Urothelium cell line (cell line): ENCODE data around the gene SUGCT.

Experiments
- DNase-seq: peaks from one replicate; pipeline ENCODE4 v3.0.0; 2011; ENCODE audit warnings: low spot score, mixed read lengths
- FAIRE-seq: peaks from 2 replicates; lab custom pipeline; 2011; peaks lifted over from hg19 to GRCh38; lab: Jason Lieb, UNC

SUGCT gene

DNA sequence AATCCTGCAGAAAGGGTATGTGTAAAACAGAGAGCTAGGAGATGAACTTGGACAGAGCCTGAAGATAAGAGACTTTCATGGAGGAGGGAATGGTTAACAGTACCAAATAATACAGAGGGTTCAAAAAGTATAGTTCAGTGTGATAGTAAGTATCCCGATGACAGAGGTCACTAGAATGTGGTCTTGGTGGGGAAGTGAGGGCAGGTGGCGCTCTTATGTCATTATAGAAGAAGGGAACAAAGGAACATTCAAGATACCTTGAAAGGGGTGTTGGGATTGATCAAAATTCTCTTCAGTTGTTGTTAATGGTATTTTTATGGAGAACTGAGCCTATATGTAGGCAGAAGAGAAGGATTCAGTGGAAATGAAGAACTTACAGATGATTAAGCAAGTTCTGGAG is 312.5 kb downstream of the SUGCT start:
- FAIRE-seq (no peak), DNase-seq (no peak)

DNA sequence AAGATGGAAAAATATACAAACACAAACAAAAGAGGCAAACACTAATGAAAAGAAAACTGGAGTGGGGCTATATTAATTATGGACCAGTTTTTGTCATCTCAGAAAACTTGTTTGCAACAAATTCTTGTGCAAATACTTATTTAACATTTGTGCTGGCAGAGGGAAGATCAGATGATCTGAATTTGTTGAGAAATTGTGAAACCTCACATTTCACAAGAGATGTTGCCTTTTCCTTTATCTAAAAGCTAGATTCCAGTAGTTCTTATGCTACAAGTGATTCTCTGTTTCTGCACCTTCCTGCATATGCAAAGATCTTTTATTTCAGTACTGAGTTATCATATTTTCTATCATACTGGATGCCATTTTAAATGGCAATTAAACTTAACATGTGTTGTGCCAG is 320.7 kb downstream of the SUGCT start:
- DNase-seq (no peak), FAIRE-seq (no peak)

DNA sequence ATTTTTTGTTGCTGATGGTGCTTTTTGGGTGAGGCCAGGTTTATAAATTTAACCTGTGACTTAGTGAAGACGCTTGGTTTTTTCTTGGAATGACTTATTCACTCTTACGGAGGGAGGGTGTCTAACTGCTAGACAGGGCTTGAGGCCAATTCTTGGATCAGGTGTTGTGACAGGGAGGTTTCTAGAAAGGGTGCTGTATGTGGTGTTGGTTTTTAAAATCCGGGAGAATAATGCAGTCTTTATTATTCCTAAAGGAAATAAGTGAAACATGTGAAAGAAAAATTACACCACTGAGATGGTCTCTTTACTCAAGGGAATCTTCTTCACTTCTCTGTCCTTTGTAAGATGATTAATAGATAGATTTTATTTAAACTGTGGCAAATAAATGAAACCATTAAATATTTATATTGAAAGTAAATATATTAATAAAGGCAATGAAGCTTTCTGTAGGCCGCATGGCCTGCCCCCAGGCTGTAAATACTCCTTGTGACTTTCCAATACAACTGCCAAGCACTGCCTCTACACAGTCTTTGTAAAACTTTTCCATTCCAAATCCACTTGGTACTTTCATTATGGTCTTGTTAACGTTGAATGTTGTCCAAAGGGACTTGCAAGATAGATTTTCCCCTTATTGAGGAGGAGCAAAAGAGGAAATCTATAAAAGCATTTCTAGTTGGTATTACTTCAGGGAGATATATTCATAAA is 323.1 kb downstream of the SUGCT start:
- DNase-seq (no peak), FAIRE-seq (no peak)

DNA sequence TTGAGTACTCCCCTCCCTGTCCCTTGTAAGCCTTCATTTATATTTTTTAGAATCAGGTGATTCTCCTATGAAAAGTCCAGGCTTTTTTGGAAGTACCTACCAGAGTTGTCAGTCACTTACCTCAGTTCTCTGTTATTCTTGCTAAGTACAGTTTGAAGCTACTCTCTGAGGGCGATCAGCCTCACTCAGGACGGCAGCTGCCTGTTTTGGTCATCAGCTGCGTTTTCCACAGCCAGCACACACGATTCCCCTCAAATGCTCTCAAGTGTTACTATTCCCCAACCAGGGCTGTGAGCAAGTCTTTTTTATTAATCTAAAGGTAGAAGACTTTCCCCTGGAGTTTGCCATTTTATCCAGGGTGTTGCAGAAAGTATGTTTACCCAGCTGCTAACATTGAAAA is 328.6 kb downstream of the SUGCT start:
- FAIRE-seq (no peak), DNase-seq (no peak)

DNA sequence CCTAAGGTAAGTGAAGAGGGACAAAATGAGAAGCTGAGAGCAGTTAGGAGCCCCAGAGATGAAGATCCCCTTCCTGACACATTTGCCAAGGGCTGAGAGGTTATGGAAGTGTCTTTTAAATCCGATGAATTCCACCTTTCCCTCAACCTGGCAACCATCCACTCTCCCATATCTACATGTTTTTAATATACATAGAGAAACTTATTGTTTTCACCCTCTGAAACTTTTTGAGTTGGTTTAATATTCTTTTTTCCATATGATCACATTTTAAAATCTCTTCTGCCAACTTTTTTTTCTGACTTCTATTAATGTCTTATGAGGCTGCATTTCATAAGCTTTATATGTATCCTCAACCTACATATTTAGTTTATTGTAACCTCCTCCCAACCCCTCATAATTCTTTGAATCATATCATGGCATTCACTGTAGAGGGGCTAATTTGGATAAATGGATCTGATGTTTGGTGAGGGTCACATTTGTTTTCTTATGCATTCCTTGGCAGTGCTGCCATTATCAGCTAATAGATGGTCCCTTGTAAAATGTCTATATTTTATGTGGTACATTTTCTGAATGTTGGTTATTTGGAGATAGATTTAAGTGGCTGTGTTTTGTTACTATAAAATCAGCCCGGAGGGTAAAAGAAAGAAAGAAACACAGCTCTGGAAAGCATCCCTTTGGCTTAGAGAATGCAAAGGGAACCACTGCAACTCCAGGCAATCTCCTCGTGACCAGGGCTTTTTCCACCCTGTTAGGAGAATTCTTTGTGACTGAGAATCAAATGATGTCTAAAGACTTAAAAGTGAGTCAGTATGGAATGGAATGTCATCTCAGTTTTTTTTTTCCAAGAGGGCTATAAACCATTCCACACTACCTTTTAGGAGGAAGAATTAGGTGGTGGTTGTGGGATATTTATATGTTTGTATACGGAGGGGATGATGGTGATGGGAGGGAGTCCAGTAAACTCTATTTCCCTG is 334.4 kb downstream of the SUGCT start:
- peak; percentile 49 for DNase-seq
- no peak for FAIRE-seq

DNA sequence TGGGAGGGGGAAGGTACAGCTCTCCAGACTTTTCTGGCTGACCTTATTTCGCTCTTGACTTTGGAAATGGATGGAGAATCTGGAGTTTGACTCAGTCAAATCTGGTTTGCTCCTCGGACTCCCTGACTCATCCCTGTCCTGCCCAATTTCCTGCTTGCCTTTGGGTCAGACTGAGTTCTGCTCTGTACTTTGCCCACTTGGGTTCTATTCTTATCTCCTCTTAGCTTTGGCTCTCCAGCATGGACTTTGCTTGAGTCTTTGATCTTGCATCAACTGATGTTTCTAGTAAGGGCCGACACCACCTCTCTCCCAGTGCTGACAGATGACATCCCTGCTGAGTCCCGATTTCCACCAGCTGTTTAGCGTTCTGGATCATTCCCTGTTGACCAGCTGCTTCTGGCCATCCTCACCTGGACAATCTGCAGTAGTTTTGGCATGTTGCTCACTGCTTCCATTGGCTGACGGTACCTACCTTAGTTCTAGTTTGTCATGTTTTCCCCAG is 335.3 kb downstream of the SUGCT start:
- peak; percentile 20 for FAIRE-seq
- peak; percentile 18 for DNase-seq

DNA sequence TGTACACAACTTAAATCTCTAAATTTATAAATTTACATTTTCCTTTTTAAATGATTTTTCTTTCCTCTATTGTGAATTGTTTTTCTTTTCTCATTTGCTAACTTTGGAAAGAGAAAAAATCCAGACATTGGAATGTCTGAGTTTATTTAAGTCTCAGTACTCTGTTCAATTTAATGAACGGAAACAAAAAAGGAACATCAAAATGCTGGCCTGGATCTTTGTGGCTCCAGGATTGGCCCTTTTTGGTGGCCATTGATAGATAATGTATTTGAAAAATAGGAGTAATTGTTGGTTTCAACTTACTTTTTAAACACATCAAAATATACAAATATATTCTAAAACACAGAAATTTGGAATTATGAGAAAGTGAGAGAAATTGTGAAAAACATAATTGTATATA is 336.0 kb downstream of the SUGCT start:
- DNase-seq (no peak), FAIRE-seq (no peak)

DNA sequence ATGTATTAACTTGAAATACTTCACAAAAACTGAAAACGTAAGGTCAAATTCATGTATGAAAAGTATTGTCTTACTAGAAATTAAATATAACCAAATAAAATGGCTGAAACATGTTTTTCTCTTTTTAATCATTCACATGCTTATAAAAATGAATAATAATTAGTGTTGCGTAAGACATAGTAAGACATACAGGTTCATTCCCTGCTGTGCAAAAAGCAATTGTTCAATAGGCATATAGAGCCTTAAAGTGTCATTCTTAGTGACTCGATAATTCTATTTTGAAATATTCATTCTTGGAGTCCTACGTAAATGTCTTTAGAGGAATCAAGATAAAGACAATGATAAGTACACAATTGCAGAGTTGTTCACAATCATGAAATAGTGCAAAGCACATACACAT is 337.1 kb downstream of the SUGCT start:
- DNase-seq = no peak
- FAIRE-seq = no peak

DNA sequence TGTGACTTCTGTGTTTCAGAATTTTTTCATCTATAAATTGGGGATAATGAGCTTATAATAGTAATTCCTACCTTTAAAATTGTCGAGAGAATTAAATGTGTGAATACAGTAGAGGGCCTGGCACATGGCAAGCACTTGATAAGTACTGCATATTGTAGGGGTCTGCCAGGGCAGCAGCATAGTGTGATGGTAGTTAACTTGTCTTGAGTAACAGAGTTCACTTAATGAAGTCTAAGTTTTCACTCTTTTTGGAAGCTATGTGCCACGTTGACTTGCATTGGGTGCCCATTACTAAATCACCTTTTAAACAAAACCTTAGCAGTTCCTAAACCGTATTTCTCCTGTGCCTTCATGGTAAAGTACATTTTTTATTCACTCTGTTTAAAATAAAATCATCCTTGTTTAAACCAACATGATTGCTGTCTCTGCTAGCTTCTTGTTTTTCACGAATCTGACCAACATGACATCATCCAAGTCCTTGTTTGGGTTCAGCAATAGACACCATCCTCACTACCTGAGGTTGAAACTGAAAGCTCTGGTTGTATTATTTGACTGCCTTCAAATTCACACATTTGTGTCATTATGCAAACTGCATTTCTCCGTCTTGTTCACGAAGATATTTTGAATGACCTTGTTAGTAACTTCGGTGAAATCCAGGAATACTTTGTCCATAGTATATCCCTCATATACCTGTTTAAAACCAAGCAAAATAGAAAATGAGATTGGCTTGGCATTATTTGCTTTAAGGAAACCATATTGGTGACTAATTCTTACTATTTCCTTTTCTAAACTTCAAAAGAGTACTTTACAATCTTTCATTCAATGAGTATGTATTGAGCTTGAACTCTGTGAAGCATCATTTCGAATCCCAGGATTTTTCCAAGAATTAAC is 340.2 kb downstream of the SUGCT start:
- no peak for FAIRE-seq
- DNase-seq = no peak

DNA sequence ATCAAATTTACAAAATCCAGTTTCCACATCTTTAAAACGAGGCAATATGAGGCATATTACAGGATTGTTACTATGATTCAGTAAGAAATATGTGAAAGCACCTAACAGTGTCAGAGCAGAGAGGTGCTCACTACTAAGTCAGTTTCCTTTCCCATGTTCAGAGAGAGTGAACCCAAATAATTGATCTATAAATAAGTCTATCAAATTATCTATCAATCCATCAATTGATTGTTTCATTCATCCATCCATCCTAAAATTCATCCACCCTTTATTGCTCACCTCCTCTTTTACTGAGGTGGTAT is 340.8 kb downstream of the SUGCT start:
- FAIRE-seq (no peak), DNase-seq (no peak)

DNA sequence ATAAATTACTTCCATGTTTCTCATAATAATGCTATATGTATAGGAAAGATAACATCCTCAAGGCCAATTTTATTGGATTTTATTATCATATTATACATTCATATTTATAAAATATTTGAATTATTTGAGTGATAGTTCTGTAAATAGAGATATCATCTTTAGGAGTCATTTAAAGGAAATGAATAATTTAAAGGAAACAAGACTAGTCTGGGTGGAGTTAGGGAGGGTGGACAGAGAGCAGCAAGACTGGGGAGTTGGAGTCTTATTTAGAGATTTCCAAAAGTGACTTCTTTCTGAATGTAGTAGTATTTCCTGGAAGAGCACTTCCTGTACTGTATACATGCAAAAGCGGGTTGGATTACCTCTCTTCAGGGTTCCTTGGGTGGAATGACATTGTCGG is 342.3 kb downstream of the SUGCT start:
- DNase-seq = no peak
- FAIRE-seq = no peak

DNA sequence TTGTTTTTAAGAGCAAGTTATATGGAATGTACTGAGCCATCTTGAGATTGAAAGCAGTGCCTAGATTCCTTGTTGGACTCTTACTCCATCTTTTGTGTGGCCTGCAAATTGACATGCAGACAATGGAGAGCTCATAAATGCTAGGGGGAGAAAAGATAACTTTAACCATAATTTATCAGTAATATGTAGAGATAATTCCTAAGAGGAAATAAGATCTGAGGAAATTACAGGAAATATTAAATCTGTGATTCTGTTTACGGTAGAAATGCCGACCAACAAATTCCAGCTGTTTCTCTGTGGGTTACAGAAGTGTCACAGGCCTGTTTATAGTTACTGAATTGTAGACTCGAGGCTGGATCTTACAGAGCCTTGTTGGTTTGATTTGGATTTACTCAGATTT is 348.0 kb downstream of the SUGCT start:
- DNase-seq (no peak), FAIRE-seq (no peak)

DNA sequence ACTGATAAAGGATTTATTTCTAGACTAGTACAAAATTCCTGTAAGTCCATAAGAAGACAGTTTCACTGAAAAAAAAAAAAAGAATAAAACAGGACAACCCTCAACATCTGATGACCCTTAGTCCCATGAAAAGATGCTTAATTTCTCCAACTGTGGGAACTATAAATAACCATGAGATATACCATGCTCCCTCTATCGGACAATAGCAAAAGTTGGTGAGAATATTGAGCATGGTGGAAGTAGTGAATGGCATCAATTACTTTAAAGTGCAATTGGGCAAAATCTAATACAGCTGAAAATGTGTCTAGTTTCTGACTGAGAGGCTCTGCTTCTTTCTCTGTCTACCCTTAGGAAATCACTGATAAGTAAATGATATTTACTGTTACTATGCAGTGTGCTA is 348.8 kb downstream of the SUGCT start:
- FAIRE-seq (no peak), DNase-seq (no peak)

DNA sequence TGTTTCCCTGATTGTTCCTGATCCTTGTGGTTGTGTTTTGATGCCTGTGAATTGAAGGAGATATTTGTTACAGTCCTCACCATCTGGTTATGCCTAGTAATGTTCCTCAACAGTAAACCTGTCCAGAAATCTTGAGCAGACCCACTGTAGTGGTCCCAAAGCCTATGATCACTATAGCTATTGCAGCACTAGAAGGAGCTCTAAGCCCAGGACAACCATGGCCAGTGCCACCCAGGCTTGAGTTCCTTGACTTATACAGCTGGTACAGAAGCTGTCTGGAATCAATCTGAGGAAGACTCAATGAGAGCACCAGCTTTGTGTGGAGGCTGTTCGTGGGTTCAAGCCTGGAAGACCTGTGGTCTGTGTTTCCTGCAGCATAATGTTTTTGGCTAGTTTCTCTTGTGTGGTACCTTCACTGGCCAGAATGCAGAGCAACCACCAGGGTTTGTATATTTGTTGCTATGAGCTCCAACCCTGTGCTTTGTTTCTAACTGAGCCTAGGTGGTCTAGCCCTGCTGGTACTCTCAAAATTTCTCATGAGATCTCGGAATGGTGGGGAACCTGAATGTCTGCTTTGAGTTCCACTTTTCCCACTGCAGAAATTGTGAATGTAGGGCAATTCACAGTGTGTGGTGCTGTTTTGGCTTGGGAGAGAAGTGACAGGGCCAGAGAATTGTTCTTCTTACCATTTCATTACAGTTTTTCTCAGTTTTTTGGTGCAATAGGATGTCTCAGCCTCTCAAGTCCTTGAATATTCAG is 355.2 kb downstream of the SUGCT start:
- no peak for DNase-seq
- FAIRE-seq = no peak

DNA sequence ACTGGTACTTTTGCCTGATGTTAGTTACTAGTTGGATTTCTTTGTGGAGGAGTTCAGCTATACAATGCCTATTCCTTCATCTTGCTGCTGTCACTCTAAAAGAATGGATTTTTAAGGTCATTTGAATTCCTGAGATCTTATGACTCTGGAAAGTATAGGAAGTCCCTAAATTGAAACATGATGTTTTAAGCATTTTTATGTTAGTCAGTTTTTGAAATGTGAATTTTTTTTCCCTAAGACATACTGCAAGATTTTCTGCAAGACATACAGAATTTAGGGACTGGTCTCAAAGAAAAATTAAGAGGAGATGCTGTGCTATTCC is 355.8 kb downstream of the SUGCT start:
- DNase-seq (no peak), FAIRE-seq (no peak)

DNA sequence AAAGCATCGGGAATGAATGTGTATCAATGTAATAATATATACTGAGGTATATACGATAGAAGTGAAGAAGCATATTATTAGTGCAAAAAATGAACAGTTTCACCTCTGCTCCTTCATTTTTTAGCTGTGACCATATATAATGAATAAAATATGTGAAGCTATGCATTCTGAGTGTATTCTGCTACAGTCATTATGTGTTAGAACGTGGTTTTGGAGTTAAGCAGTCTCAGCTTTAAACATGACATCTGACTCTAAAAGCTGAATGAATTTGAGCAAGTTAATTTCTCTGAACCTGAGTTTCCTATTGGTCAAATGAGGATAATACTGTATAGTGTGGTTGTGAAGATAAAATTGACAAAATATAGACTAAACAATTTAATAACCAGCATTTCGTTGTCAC is 358.1 kb downstream of the SUGCT start:
- DNase-seq = no peak
- FAIRE-seq = no peak

DNA sequence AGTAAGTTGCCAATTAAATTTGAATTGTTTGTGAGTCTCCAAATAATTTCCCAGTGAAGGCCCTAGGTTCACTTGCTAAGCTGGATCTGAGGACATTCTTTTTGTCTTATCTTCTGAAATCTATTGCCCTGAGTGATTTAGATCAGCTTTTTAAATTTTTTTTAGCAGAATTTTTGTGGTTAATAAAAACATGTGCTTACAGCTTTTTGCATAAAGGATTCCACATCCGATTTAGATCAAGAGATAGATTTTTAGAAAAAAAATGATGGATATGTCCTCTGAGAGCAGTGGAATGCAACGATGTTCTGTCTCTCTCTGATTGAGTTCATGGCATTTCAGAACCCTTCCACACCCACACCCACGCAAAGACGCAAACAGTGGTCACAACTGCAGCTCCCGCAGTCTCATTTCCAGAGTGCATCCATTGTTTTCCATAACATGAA is 358.8 kb downstream of the SUGCT start:
- FAIRE-seq = no peak

DNA sequence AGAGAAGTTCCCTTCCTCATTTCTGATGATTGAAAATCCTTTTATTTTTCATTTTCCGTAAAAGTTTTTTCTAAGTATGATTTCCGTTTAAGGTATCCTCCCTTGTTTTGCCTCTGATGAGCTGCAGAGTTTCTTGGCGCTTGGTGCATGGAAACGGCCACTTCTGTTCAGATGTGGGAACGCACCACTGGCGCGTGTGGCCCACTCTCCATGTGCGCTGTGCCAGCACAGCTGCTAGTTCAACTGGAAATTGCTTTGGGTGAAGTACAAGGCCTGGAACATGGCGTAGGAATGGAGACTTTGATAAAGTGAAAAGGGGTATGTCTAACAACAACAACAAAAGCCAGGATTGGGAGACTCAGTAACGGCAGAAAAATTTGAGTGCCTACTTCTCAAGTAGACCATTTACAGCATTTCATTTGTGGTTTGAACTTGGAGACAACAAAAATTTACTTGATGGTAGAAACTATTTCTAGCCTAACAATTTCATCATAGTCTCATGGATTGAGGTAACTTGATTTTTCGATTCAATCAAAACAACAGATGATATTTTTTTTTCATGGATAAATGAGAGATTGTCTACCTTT is 364.2 kb downstream of the SUGCT start:
- no peak for DNase-seq
- FAIRE-seq = no peak

More for the DNA sequence above, 358.8 kb downstream of the SUGCT start:
- no peak for DNase-seq

DNA sequence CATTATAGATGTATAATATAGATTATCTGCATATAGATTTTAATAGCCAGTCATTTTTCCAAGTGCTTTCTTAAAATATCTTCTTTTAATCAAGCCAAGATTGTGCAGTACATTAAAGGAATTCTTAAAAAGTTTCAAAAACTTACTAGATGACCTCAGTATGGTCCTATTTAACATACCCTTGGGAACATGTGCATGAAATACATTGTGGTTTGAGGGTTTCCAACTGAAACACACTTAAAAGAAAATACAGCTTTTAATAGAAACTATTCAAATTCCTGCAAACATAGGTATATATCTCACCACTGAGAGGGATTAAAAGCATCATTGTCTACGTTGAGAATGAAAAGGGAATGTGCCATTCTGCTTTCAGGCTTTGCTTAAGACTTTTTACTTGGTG is 364.9 kb downstream of the SUGCT start:
- no peak for FAIRE-seq
- no peak for DNase-seq

DNA sequence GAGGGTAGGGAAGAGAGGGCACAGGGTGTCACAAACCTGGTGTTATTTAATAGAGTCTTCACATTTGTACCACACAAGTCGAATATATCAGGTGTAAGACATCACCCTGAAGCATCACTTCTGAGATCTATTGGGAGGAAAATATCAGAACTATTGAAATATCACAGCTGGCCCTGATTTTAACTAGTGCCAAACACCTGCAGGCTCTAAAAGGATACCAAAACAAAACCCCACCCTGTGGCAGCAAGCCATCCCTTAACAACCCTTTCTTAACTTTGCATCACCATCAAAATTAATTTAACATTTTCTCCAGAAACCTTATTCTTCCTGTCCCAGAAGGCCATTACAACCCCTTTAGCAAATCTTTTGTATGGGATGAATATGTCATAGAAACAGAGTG is 365.4 kb downstream of the SUGCT start:
- DNase-seq = no peak

More for the DNA sequence above, 365.4 kb downstream of the SUGCT start:
- FAIRE-seq = no peak
